T-cell (primary cell): ENCODE measurements around the gene CCDC70. TPM values are rescaled to one million over a fixed set of nuclear protein-coding genes. Genes with fewer than 3 reads are reported as not detected.
A peak's percentile ranks its signal among the peaks of the same experiment; 100 is the strongest.
"Not testable (repeated sequence)": the region's sequence is repeated elsewhere in the genome, so short reads cannot be mapped to it uniquely, and the experiment has no call there.

ENCODE experiments used
- ATAC-seq, 4 experiments: fragments of 200-7000 bp in 3 of 4; fragments of 150-1000 bp in 1 of 4; cut with Tn5 transposase; replicated peaks in 1 of 4; 1 replicate in 3 of 4; 2 replicates in 1 of 4; pipeline ENCODE4 v1.10.0; 2021; ENCODE audit warnings: moderate library complexity in 3 of 4, mild to moderate bottlenecking in 2 of 4, moderate number of reproducible peaks in 1 of 4
- CTCF ChIA-PET, 2 donors: fragments of 300-600 bp; sonication (Branson Sonifier 250); formaldehyde crosslinking; loops; one replicate each; lab custom pipeline; 2022; ENCODE audit warnings: antibody characterized with exemption in 2 of 2; lab: Charles Lee
- POLR2A ChIA-PET, 2 donors: fragments of 300-600 bp; sonication (Branson Sonifier 250); formaldehyde crosslinking; loops; one replicate each; lab custom pipeline; 2022; ENCODE audit warnings: antibody characterized with exemption in 2 of 2; lab: Charles Lee
- DNase-seq, 35 experiments: peaks; one replicate each; pipeline versions ENCODE4 v3.0.0 to v3.0.0-alpha.2; 2013 to 2023
- H3K27ac ChIP-seq: one replicate; pipeline ENCODE4 v1.5.1; 2013; ENCODE audit warnings: low read length
- H3K27me3 ChIP-seq, 2 experiments: replicated peaks in 1 of 2; 1 replicate in 1 of 2; 2 replicates in 1 of 2; pipeline versions ENCODE4 v1.6.1 to v1.7.0; 2013; ENCODE audit warnings: low read length in 1 of 2, mixed read lengths in 1 of 2; ENCODE audit not compliant: control insufficient read depth in 2 of 2, insufficient read depth in 2 of 2; ENCODE audit errors: extremely low read depth in 1 of 2
- H3K36me3 ChIP-seq, 2 donors: 1 replicate in 1 of 2; 2 replicates in 1 of 2; pipeline versions ENCODE4 v1.6.1 to v1.7.0; 2013; ENCODE audit warnings: low read length in 1 of 2; ENCODE audit not compliant: control insufficient read depth in 2 of 2, insufficient read depth in 1 of 2; ENCODE audit errors: extremely low read depth in 1 of 2
- H3K4me1 ChIP-seq, 2 experiments: 1 replicate in 1 of 2; 2 replicates in 1 of 2; pipeline versions ENCODE4 v1.6.1 to v1.7.0; 2013; ENCODE audit warnings: low read length in 2 of 2, mixed read lengths in 1 of 2; ENCODE audit not compliant: insufficient read depth in 2 of 2, control insufficient read depth in 1 of 2; ENCODE audit errors: extremely low read depth in 1 of 2
- H3K4me3 ChIP-seq, 2 donors: 1 replicate in 1 of 2; 2 replicates in 1 of 2; pipeline versions ENCODE4 v1.5.1 to v1.7.0; 2013; ENCODE audit warnings: mild to moderate bottlenecking in 2 of 2, low read length in 1 of 2, moderate library complexity in 1 of 2; ENCODE audit not compliant: control insufficient read depth in 1 of 2; ENCODE audit errors: extremely low read depth in 1 of 2
- H3K9me3 ChIP-seq: 2 replicates; pipeline ENCODE4 v1.7.0; 2013
- H3K27ac Mint-ChIP-seq, 2 donors: one replicate each; pipeline ENCODE4 v1.8.0; 2020 to 2021; ENCODE audit warnings: mild to moderate bottlenecking in 2 of 2, mixed read lengths in 2 of 2
- H3K27me3 Mint-ChIP-seq, 2 donors: one replicate each; pipeline ENCODE4 v1.8.0; 2021 to 2022; ENCODE audit warnings: mixed read lengths in 2 of 2
- H3K36me3 Mint-ChIP-seq: one replicate; pipeline ENCODE4 v1.8.0; 2021; ENCODE audit warnings: mixed read lengths
- H3K4me1 Mint-ChIP-seq, 3 donors: one replicate each; pipeline ENCODE4 v1.8.0; 2020 to 2022; ENCODE audit warnings: mixed read lengths in 3 of 3, mild to moderate bottlenecking in 1 of 3
- H3K4me3 Mint-ChIP-seq, 3 donors: one replicate each; pipeline ENCODE4 v1.8.0; 2020 to 2022; ENCODE audit warnings: mild to moderate bottlenecking in 3 of 3, mixed read lengths in 3 of 3, moderate library complexity in 3 of 3
- H3K9me3 Mint-ChIP-seq, 3 donors: one replicate each; pipeline ENCODE4 v1.8.0; 2020 to 2022; ENCODE audit warnings: mixed read lengths in 3 of 3
- WGBS: methylation state at CpG from one replicate; pipeline ENCODE4 v1.1.5; 2013; ENCODE audit warnings: missing lambda C conversion rate; ENCODE audit not compliant: insufficient coverage; 5-methylcytosine and 5-hydroxymethylcytosine counted together
- total RNA-seq, 35 experiments: library from RNA in 6 of 35; stranded (reverse) in 6 of 35; fragments of 120-200 nt in 1 of 35; gene quantifications; one replicate each; pipeline versions ENCODE4 v1.2.1 to v1.2.4 and lab custom pipeline; 2013 to 2026

The CCDC70 gene
- total RNA-seq, 5 donors from 2014 or later (not counting 1 experiment from before 2014, with no cell fraction given) = not detected

- Mint-ChIP-seq H3K27me3 (no peaks in the 10 kb centered on the region), H3K27ac (peak overlapping the region; percentile 94 to 96), H3K36me3 (peaks cover 3% of the 10 kb centered on the region), H3K9me3 (no peaks in the 10 kb centered on the region), H3K4me3 (peak overlapping the region; percentile 84 to 91 (median 91)), H3K4me1 (peaks cover 84 to 98% (median 90%) of the 10 kb centered on the region in 3 donors)
- ATAC-seq = peak; percentile 50 to 71 (median 56)
- WGBS = no CpG with 5 or more reads among the region's 2 CpGs
- Histone ChIP-seq H3K4me3 (peak overlapping the region; percentile 64 to 90), H3K9me3 (no peaks in the 10 kb centered on the region), H3K4me1 (peaks cover 53 to 85% of the 10 kb centered on the region in 2 experiments), H3K27ac (peak overlapping the region; percentile 84), H3K36me3 (peaks cover 2 to 5% of the 10 kb centered on the region in 2 donors), H3K27me3 (no peaks in the 10 kb centered on the region)
- ChIA-PET POLR2A (interaction anchor here (0.6 to 1.5 kb wide), 12 partner anchors 8 to 377 kb away, joined by 3 to 8 read pairs (median 4); partner anchors contain the start of gene INTS6 (in 1 of the 2)), CTCF (interaction anchor here (0.6 to 4.9 kb wide), 6 partner anchors 11 to 401 kb away, joined by 3 to 34 read pairs (median 5); no protein-coding TSS in a partner anchor)
- DNase-seq = peak in 17 of 35 experiments; percentile 17 to 68 (median 36)
Measured at GRCh38 chr13:51821606-51822005, 40.2 kb upstream of the CCDC70 start.

DNA sequence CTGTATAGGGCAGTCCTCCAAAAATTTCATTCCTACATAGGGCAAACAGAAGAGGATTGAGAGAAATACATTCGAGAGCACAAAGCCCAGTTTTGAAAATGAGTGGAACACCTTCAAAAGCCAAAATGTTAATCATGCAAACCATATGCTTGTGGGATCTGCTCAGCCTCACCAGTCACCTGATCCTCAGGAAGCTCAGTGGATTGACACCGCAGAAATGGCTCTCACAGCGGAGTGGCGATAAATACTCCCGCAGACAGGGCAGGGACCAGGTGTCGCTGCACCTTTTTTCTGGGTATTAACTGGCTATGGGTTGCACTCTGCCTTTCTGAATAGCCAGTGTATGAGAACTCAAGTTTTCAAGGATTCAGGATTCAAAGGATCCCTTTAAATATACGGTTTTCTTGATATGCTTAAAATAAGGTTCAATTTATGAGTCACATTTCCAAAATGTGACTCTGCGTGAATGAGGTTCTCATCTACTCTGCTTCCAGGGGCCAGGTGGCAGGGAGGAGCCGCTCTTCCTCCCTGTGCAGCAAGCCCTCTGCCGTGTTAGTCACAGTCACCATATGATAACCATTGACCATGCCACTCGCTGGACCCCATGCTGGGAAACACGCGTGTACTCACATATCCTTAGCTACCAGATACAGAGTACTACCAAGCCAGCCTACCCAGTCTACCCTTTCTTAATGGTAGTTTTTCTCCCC is 39.5 kb upstream of the CCDC70 start:
- H3K27ac Mint-ChIP-seq = peak overlapping the region; percentile 94 to 96
- peak overlapping the region; percentile 84 to 91 (median 91) for H3K4me3 Mint-ChIP-seq
- Histone ChIP-seq H3K36me3 (peaks cover 0 to 3% of the 10 kb centered on the region in 2 donors), H3K27me3 (no peaks in the 10 kb centered on the region), H3K4me1 (peaks cover 59 to 87% of the 10 kb centered on the region in 2 experiments), H3K9me3 (no peaks in the 10 kb centered on the region), H3K27ac (peak overlapping the region; percentile 84), H3K4me3 (peak overlapping the region; percentile 64 to 90)
- ATAC-seq (peak in 3 of 4 experiments; percentile 9 to 25 (median 13)), DNase-seq (peak in 2 of 35 experiments; percentile 22 to 55)
- H3K9me3 Mint-ChIP-seq = no peaks in the 10 kb centered on the region
- H3K27me3 Mint-ChIP-seq = no peaks in the 10 kb centered on the region
- peaks cover 84 to 98% (median 90%) of the 10 kb centered on the region in 3 donors for H3K4me1 Mint-ChIP-seq
- POLR2A ChIA-PET = interaction anchor here (0.6 to 1.5 kb wide), 6 partner anchors 9 to 369 kb away, joined by 3 to 8 read pairs (median 3); partner anchors contain the start of gene INTS6 (in 1 of the 2)
- H3K36me3 Mint-ChIP-seq = peaks cover 3% of the 10 kb centered on the region
- WGBS = 4% methylated on average over 8 of the region's 13 CpGs
- CTCF ChIA-PET = interaction anchor here (0.6 to 4.9 kb wide), 6 partner anchors 10 to 401 kb away, joined by 3 to 34 read pairs (median 5); no protein-coding TSS in a partner anchor

- Histone ChIP-seq H3K27me3 (no peaks in the 10 kb centered on the region), H3K27ac (peak overlapping the region; percentile 84), H3K4me1 (peaks cover 67 to 87% of the 10 kb centered on the region in 2 experiments), H3K4me3 (peak overlapping the region; percentile 64 to 90), H3K36me3 (peaks cover 0 to 3% of the 10 kb centered on the region in 2 donors), H3K9me3 (no peaks in the 10 kb centered on the region)
- no CpG with 5 or more reads among the region's 2 CpGs for WGBS
- Mint-ChIP-seq H3K36me3 (peaks cover 3% of the 10 kb centered on the region), H3K9me3 (no peaks in the 10 kb centered on the region), H3K27me3 (no peaks in the 10 kb centered on the region), H3K4me3 (peak overlapping the region; percentile 84 to 91 (median 91)), H3K27ac (peak overlapping the region; percentile 94 to 96), H3K4me1 (peaks cover 86 to 98% (median 92%) of the 10 kb centered on the region in 3 donors)
- CTCF ChIA-PET = interaction anchor here (0.9 to 4.9 kb wide), 2 partner anchors 9 to 124 kb away, joined by 3 to 34 read pairs; no protein-coding TSS in a partner anchor
- ATAC-seq = no peak
- no peak for DNase-seq
- POLR2A ChIA-PET = interaction anchor here in 1 of 2 donors (0.5 to 1.2 kb wide), 4 partner anchors 179 to 387 kb away, joined by 3 to 4 read pairs (median 4); partner anchors contain the start of gene INTS6
Measured at GRCh38 chr13:51823359-51823758, 38.4 kb upstream of the CCDC70 start.

DNA sequence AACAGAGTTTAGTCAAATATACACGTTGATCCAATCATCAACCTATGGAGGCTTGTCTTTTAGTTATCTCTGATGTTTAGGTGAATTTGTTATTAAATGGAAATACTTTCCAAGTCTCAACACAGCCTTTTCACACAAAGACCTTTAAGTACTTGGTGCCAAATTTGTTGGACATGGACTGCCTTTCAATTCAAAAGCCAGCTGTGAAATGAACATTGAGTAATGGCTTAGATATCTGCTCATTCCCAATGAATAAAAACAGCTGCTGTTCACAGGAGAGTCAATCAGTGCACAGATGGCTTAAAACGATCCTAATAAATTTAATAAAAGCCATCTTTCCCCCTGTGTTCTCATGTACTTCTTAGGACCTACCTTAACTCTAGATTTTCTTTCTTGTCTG is 37.9 kb upstream of the CCDC70 start:
- H3K27me3 Mint-ChIP-seq = no peaks in the 10 kb centered on the region
- Histone ChIP-seq H3K9me3 (no peaks in the 10 kb centered on the region), H3K36me3 (peaks cover 0 to 2% of the 10 kb centered on the region in 2 donors), H3K4me1 (peaks cover 67 to 86% of the 10 kb centered on the region in 2 experiments), H3K27me3 (no peaks in the 10 kb centered on the region), H3K27ac (peak overlapping the region; percentile 84), H3K4me3 (peak overlapping the region; percentile 64 to 90)
- ChIA-PET CTCF (interaction anchor here in 1 of 2 donors (4.8 kb wide), 1 partner anchor 9 kb away, joined by 59 read pairs; no protein-coding TSS in a partner anchor), POLR2A (interaction anchor here in 1 of 2 donors (0.6 to 1.2 kb wide), 2 partner anchors 371 to 388 kb away, joined by 3 to 4 read pairs; partner anchors contain the start of gene INTS6)
- H3K27ac Mint-ChIP-seq = peak overlapping the region; percentile 94 to 96
- H3K4me1 Mint-ChIP-seq = peaks cover 86 to 98% (median 92%) of the 10 kb centered on the region in 3 donors
- H3K36me3 Mint-ChIP-seq = no peaks in the 10 kb centered on the region
- H3K4me3 Mint-ChIP-seq = peak overlapping the region; percentile 84 to 91 (median 91)
- 40% methylated on average over 1 of the region's 2 CpGs for WGBS
- no peaks in the 10 kb centered on the region for H3K9me3 Mint-ChIP-seq
- ATAC-seq = no peak
- no peak for DNase-seq

- Histone ChIP-seq H3K4me1 (peaks cover 67 to 83% of the 10 kb centered on the region in 2 experiments), H3K4me3 (peak overlapping the region; percentile 64 to 90)
- POLR2A ChIA-PET = interaction anchor here in 1 of 2 donors (1.7 kb wide), 2 partner anchors 22 to 372 kb away, joined by 5 to 13 read pairs; partner anchors contain the start of gene INTS6
Measured at GRCh38 chr13:51824712-51825111, 37.1 kb upstream of the CCDC70 start.

More at GRCh38 chr13:51824712-51825111, 37.1 kb upstream of the CCDC70 start:
- 48% methylated on average over 7 of the region's 11 CpGs for WGBS
- H3K27me3 ChIP-seq, H3K27me3 Mint-ChIP-seq, H3K9me3 ChIP-seq, H3K36me3 Mint-ChIP-seq, ATAC-seq, DNase-seq, H3K9me3 Mint-ChIP-seq, H3K36me3 ChIP-seq: not testable (repeated sequence)
- Mint-ChIP-seq H3K4me1 (peaks cover 86 to 97% (median 92%) of the 10 kb centered on the region in 3 donors), H3K4me3 (peak overlapping the region; percentile 84 to 91 (median 91)), H3K27ac (peak overlapping the region; percentile 94 to 96)
- CTCF ChIA-PET = interaction anchor here in 1 of 2 donors (1.1 to 4.8 kb wide), 2 partner anchors 9 to 10 kb away, joined by 6 to 59 read pairs; no protein-coding TSS in a partner anchor
- H3K27ac ChIP-seq = peak overlapping the region; percentile 84
